SU-DHL-6 (cell line): ENCODE data around the gene ZC3H18.

Experiments used
- H2AFZ ChIP-seq: fragments of 200-600 bp; sonication (generic); 2 replicates; pipeline ENCODE4 v1.6.1; 2014; ENCODE audit warnings: low read depth, mild to moderate bottlenecking, moderate library complexity, mixed read lengths, antibody characterized with exemption, low read length; ENCODE audit not compliant: severe bottlenecking
- H3F3A ChIP-seq: fragments of 200-600 bp; shearing (Covaris generic); 2 replicates; pipeline ENCODE4 v1.6.0; 2016; ENCODE audit warnings: antibody characterized with exemption, mild to moderate bottlenecking; ENCODE audit not compliant: insufficient read depth
- H3K27ac ChIP-seq: fragments of 200-600 bp; sonication (generic); 2 replicates; pipeline ENCODE4 v1.5.1; 2016; ENCODE audit warnings: low read depth, mild to moderate bottlenecking, low read length, moderate library complexity, mixed read lengths
- H3K27me3 ChIP-seq: fragments of 200-600 bp; sonication (generic), shearing (Covaris generic); 2 replicates; pipeline ENCODE4 v1.6.0; 2014; ENCODE audit warnings: mild to moderate bottlenecking, low read length
- H3K36me3 ChIP-seq: fragments of 200-600 bp; sonication (generic); 2 replicates; pipeline ENCODE4 v1.6.1; 2014; ENCODE audit warnings: mild to moderate bottlenecking, low read length, mixed read lengths
- H3K4me2 ChIP-seq: fragments of 300-600, 200-600 bp; shearing (Covaris generic), sonication (generic); 2 replicates; pipeline ENCODE4 v1.6.0; 2014; ENCODE audit warnings: low read length, low read depth, mild to moderate bottlenecking; ENCODE audit not compliant: poor library complexity, severe bottlenecking
- H3K4me3 ChIP-seq: fragments of 200-600 bp; sonication (generic); 2 replicates; pipeline ENCODE4 v1.5.1; 2014; ENCODE audit warnings: antibody characterized with exemption, low read length, mild to moderate bottlenecking, mixed read lengths; ENCODE audit not compliant: insufficient read depth, poor library complexity, severe bottlenecking
- H3K79me2 ChIP-seq: fragments of 200-600 bp; sonication (generic); 2 replicates; pipeline ENCODE4 v1.6.1; 2014; ENCODE audit warnings: mild to moderate bottlenecking, low read length, moderate library complexity; ENCODE audit not compliant: insufficient read depth
- H3K9ac ChIP-seq: fragments of 200-600 bp; sonication (generic); 2 replicates; pipeline ENCODE4 v1.7.0; 2014; ENCODE audit warnings: mild to moderate bottlenecking, low read length
- H3K9me2 ChIP-seq: fragments of 200-600 bp; sonication (generic); replicated peaks from 2 replicates; pipeline ENCODE4 v1.6.1; 2014; ENCODE audit warnings: low read length; ENCODE audit not compliant: insufficient read depth
- H3K9me3 ChIP-seq: fragments of 200-600 bp; sonication (generic); 2 replicates; pipeline ENCODE4 v1.6.1; 2014; ENCODE audit warnings: low read length, mixed read lengths; ENCODE audit not compliant: insufficient read depth
- H4K20me1 ChIP-seq: fragments of 200-600 bp; sonication (generic); 2 replicates; pipeline ENCODE4 v1.6.1; 2014; ENCODE audit warnings: low read depth, mild to moderate bottlenecking, antibody characterized with exemption, low read length, moderate library complexity, mixed read lengths
- CTCF ChIP-seq: fragments of 200-600 bp; sonication (generic); IDR thresholded peaks from one replicate; pipeline ENCODE4 v1.5.1; 2017; ENCODE audit warnings: antibody characterized with exemption, mild to moderate bottlenecking, low read length, moderate library complexity; ENCODE audit not compliant: insufficient read depth, poor library complexity, severe bottlenecking
- EZH2phosphoT487 ChIP-seq: fragments of 200-600 bp; sonication (generic), shearing (Covaris generic); conservative IDR thresholded peaks from 2 replicates; pipeline ENCODE4 v1.6.1; 2018; ENCODE audit warnings: mild to moderate bottlenecking, antibody characterized with exemption, low read length, moderate library complexity, mixed read lengths

The ZC3H18 gene

GRCh38 chr16:88569985-88570690 lies at the start of gene ZC3H18:
Gene ZC3H18, plus strand, starts transcription at chr16:88570403. Its CDS starts 6,721 bp downstream, at chr16:88577124.
- H3K27me3 ChIP-seq: no peaks in the 10 kb centered on the region
- H3K9ac ChIP-seq: peak within 1 kb of the TSS; percentile 91
- peaks cover 52% of the 10 kb centered on the region for H3K79me2 ChIP-seq
- H2AFZ ChIP-seq: peak within 1 kb of the TSS; percentile 71
- H3F3A ChIP-seq: no peaks in the 10 kb centered on the region; the same call in 1 of the 2 replicates
- H3K9me2 ChIP-seq: no peaks in the 10 kb centered on the region
- H3K27ac ChIP-seq: no peak within 1 kb of the TSS
- peak within 1 kb of the TSS; percentile 78 for H3K4me2 ChIP-seq
- H3K4me3 ChIP-seq: peak within 1 kb of the TSS; percentile 90
- H3K9me3 ChIP-seq: no peaks in the 10 kb centered on the region
- H3K36me3 ChIP-seq: no peaks in the 10 kb centered on the region
- TF ChIP-seq EZH2phosphoT487: no peak
- no peak for TF ChIP-seq CTCF
- no peaks in the 10 kb centered on the region for H4K20me1 ChIP-seq

- Histone ChIP-seq H3K79me2 (no peaks in the 10 kb centered on the region), H3K27me3 (no peaks in the 10 kb centered on the region), H3K27ac (no peak overlapping the region), H3K4me3 (no peak overlapping the region), H4K20me1 (no peaks in the 10 kb centered on the region), H2AFZ (no peak overlapping the region), H3K36me3 (no peaks in the 10 kb centered on the region), H3K9ac (no peak overlapping the region), H3K9me3 (no peaks in the 10 kb centered on the region), H3K4me2 (no peak overlapping the region), H3F3A (no peaks in the 10 kb centered on the region), H3K9me2 (no peaks in the 10 kb centered on the region)
- TF ChIP-seq EZH2phosphoT487 (no peak), CTCF (no peak)
Observed at GRCh38 chr16:88521674-88522073, 48.5 kb upstream of the ZC3H18 start.

GRCh38 chr16:88522276-88522949 lies 47.8 kb upstream of the ZC3H18 start:
- H3F3A ChIP-seq: no peaks in the 10 kb centered on the region
- no peak overlapping the region for H3K4me2 ChIP-seq
- no peak for TF ChIP-seq CTCF
- no peak for TF ChIP-seq EZH2phosphoT487
- no peak overlapping the region for H3K9ac ChIP-seq
- H3K79me2 ChIP-seq: no peaks in the 10 kb centered on the region
- no peak overlapping the region for H3K27ac ChIP-seq
- H3K36me3 ChIP-seq: no peaks in the 10 kb centered on the region
- H3K9me3 ChIP-seq: no peaks in the 10 kb centered on the region
- no peaks in the 10 kb centered on the region for H3K9me2 ChIP-seq
- no peak overlapping the region for H3K4me3 ChIP-seq
- H4K20me1 ChIP-seq: no peaks in the 10 kb centered on the region
- no peaks in the 10 kb centered on the region for H3K27me3 ChIP-seq
- no peak overlapping the region for H2AFZ ChIP-seq
